ENCODE measurements around the gene IFNGR1. TPM values are rescaled to one million over a fixed set of nuclear protein-coding genes. Genes with fewer than 3 reads are reported as not detected.

Gene IFNGR1
- total and polyA plus RNA-seq, 2 of the 13 experiments (the other 11 are each of a cell fraction or from before 2014, with no cell fraction given) = 82.8 to 87.8 TPM

DNA sequence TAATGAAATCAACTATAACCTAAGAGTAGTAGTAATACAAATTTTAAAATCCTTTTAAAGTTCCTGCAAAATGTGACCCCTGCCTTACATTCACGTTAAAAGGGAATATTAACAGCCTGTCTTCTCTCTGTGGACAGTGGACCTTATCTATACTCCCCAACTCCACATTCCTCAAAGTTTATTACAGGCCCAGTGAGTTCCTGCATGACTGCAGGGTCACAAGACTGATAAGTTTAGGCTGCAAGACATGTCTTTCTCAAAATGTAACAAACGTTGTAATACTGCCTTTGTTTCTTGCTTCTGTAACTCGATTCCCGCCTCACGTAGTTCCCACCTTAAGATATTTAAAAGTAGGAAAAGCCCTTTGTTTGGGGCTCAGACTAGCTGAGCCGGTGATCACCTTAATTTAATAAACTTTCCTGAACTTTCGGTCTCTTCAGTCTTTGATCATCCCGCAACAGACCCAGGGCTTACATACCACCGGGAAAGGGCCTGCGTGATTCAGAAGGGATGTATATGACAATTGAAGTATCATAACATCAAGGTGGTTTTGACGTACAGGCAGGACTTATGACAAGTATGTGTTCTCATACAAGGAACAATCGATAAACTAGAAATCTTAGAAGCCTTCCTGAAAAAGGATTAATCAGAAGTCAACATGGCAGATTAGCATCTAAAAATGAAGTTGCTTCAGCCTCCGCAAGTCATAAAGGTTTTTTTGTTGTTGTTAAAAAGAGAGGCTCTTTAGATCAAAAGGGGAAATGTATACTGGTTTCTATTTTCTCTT lies 48.7 kb downstream of the IFNGR1 start:
- no peak overlapping the region for H2AFZ ChIP-seq (ENCODE audit: low read length)
- no peak for FAIRE-seq
- H3K9ac ChIP-seq (ENCODE audit: insufficient read depth, low read depth, low read length) = no peak overlapping the region
- no peaks in the 10 kb centered on the region for H4K20me1 ChIP-seq (ENCODE audit: insufficient read depth, low read length)
- POLR2A ChIA-PET = no interaction called here
- H3K4me3 ChIP-seq (replicated peaks in 1 of 3; ENCODE audit: insufficient read depth in 1 of 3, low read depth in 2 of 3, low read length in 3 of 3) = no peak overlapping the region
- no peaks in the 10 kb centered on the region for H3K4me1 ChIP-seq (ENCODE audit: insufficient read depth, low read length)
- in situ Hi-C loops (cut with HindIII; ENCODE audit: extremely low pct_ligation_motif_present, low pct_unique_long_range_greater_than_20kb) (no loop called here), intact Hi-C loops (cut with micrococcal nuclease; ENCODE audit: unreplicated experiment) (no loop called here)
- no peak overlapping the region for H3K27ac ChIP-seq (ENCODE audit: extremely low read length, insufficient read depth, low read length)
- no TSS peak for BruUV-seq (replicated peaks)
- CTCF ChIA-PET (ENCODE audit: low intra/inter-chr PET ratio, low total read pairs) = no interaction called here
- no peaks in the 10 kb centered on the region for H3K79me2 ChIP-seq (ENCODE audit: insufficient read depth, low read length)
- WGBS (ENCODE audit: low lambda C conversion rate) = 52% methylated on average over 13 of the region's 13 CpGs
- no peaks in the 10 kb centered on the region for H3K36me3 ChIP-seq (replicated peaks in 1 of 2; ENCODE audit: control insufficient read depth in 1 of 2, insufficient read depth in 2 of 2, low read length in 2 of 2)
- no peak for ATAC-seq
- DNase-seq (ENCODE audit: low spot score) = no peak
- peaks cover 0 to 29% of the 10 kb centered on the region in 2 experiments; a peak in 4 of 5 replicates for H3K27me3 ChIP-seq (ENCODE audit: control insufficient read depth in 1 of 2, insufficient read depth in 2 of 2, low read length in 2 of 2)
- no peak overlapping the region for H3K4me2 ChIP-seq (ENCODE audit: low read depth, low read length)
- no peaks in the 10 kb centered on the region for H3K9me3 ChIP-seq (ENCODE audit: low read length)
- TF ChIP-seq NFRKB (IDR thresholded peaks at IDR 0.05) (no peak), NFYB (CRISPR knock-in tag; IDR thresholded peaks at IDR 0.05) (no peak), WIZ (CRISPR knock-in tag; IDR thresholded peaks at IDR 0.05) (no peak), BHLHE40 (IDR thresholded peaks at IDR 0.05; ENCODE audit: low read length) (no peak), ZNF556 (CRISPR knock-in tag; IDR thresholded peaks at IDR 0.05; ENCODE audit: borderline replicate concordance) (no peak), HNRNPUL1 (IDR thresholded peaks at IDR 0.05; ENCODE audit: low read depth, low read length) (no peak), POLR2AphosphoS5 (IDR thresholded peaks at IDR 0.05; ENCODE audit: low read depth, low read length) (no peak), ZNF577 (CRISPR knock-in tag; IDR thresholded peaks at IDR 0.05; ENCODE audit: borderline replicate concordance, low read depth) (no peak), ZSCAN20 (CRISPR knock-in tag; IDR thresholded peaks at IDR 0.05; ENCODE audit: borderline replicate concordance) (no peak), CHD4 (IDR thresholded peaks at IDR 0.05; ENCODE audit: borderline replicate concordance, low read length) (no peak)
- TF ChIP-seq, protein P1, sequence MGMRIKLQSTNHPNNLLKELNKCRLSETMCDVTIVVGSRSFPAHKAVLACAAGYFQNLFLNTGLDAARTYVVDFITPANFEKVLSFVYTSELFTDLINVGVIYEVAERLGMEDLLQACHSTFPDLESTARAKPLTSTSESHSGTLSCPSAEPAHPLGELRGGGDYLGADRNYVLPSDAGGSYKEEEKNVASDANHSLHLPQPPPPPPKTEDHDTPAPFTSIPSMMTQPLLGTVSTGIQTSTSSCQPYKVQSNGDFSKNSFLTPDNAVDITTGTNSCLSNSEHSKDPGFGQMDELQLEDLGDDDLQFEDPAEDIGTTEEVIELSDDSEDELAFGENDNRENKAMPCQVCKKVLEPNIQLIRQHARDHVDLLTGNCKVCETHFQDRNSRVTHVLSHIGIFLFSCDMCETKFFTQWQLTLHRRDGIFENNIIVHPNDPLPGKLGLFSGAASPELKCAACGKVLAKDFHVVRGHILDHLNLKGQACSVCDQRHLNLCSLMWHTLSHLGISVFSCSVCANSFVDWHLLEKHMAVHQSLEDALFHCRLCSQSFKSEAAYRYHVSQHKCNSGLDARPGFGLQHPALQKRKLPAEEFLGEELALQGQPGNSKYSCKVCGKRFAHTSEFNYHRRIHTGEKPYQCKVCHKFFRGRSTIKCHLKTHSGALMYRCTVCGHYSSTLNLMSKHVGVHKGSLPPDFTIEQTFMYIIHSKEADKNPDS (CRISPR knock-in tag; IDR thresholded peaks at IDR 0.05) = no peak
- TF ChIP-seq, protein P2, sequence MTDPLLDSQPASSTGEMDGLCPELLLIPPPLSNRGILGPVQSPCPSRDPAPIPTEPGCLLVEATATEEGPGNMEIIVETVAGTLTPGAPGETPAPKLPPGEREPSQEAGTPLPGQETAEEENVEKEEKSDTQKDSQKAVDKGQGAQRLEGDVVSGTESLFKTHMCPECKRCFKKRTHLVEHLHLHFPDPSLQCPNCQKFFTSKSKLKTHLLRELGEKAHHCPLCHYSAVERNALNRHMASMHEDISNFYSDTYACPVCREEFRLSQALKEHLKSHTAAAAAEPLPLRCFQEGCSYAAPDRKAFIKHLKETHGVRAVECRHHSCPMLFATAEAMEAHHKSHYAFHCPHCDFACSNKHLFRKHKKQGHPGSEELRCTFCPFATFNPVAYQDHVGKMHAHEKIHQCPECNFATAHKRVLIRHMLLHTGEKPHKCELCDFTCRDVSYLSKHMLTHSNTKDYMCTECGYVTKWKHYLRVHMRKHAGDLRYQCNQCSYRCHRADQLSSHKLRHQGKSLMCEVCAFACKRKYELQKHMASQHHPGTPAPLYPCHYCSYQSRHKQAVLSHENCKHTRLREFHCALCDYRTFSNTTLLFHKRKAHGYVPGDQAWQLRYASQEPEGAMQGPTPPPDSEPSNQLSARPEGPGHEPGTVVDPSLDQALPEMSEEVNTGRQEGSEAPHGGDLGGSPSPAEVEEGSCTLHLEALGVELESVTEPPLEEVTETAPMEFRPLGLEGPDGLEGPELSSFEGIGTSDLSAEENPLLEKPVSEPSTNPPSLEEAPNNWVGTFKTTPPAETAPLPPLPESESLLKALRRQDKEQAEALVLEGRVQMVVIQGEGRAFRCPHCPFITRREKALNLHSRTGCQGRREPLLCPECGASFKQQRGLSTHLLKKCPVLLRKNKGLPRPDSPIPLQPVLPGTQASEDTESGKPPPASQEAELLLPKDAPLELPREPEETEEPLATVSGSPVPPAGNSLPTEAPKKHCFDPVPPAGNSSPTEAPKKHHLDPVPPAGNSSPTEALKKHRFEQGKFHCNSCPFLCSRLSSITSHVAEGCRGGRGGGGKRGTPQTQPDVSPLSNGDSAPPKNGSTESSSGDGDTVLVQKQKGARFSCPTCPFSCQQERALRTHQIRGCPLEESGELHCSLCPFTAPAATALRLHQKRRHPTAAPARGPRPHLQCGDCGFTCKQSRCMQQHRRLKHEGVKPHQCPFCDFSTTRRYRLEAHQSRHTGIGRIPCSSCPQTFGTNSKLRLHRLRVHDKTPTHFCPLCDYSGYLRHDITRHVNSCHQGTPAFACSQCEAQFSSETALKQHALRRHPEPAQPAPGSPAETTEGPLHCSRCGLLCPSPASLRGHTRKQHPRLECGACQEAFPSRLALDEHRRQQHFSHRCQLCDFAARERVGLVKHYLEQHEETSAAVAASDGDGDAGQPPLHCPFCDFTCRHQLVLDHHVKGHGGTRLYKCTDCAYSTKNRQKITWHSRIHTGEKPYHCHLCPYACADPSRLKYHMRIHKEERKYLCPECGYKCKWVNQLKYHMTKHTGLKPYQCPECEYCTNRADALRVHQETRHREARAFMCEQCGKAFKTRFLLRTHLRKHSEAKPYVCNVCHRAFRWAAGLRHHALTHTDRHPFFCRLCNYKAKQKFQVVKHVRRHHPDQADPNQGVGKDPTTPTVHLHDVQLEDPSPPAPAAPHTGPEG (CRISPR knock-in tag; IDR thresholded peaks at IDR 0.05) = no peak
- TF ChIP-seq, protein P3, sequence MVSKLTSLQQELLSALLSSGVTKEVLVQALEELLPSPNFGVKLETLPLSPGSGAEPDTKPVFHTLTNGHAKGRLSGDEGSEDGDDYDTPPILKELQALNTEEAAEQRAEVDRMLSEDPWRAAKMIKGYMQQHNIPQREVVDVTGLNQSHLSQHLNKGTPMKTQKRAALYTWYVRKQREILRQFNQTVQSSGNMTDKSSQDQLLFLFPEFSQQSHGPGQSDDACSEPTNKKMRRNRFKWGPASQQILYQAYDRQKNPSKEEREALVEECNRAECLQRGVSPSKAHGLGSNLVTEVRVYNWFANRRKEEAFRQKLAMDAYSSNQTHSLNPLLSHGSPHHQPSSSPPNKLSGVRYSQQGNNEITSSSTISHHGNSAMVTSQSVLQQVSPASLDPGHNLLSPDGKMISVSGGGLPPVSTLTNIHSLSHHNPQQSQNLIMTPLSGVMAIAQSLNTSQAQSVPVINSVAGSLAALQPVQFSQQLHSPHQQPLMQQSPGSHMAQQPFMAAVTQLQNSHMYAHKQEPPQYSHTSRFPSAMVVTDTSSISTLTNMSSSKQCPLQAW (CRISPR knock-in tag; IDR thresholded peaks at IDR 0.05) = no peak

Measured in HepG2 (cell line).